Transverse colon (tissue), 4 donors: Measurements from ENCODE around the gene CACNA1G. TPM values are rescaled to one million over a fixed set of nuclear protein-coding genes. Genes with fewer than 3 reads are reported as not detected.

ENCODE experiments used
- DNase-seq: peaks from one replicate; pipeline ENCODE4 v3.0.0-alpha.2; 2019
- H3K27ac ChIP-seq, 4 donors: fragments of 200-600 bp; sonication (generic); 2 replicates each; pipeline ENCODE4 v1.5.1; 2016 to 2018; ENCODE audit warnings: inconsistent platforms in 4 of 4
- H3K27me3 ChIP-seq: fragments of 200-600 bp; sonication (generic); 2 replicates; pipeline ENCODE4 v1.5.1; 2017; ENCODE audit warnings: inconsistent platforms
- H3K36me3 ChIP-seq, 4 donors: fragments of 200-600 bp; sonication (generic); 2 replicates each; pipeline ENCODE4 v1.5.1; 2017 to 2019; ENCODE audit warnings: inconsistent platforms in 4 of 4
- H3K4me1 ChIP-seq, 4 donors: fragments of 200-600 bp; sonication (generic); 2 replicates each; pipeline ENCODE4 v1.5.1; 2017 to 2020; ENCODE audit warnings: inconsistent platforms in 4 of 4
- H3K4me3 ChIP-seq, 4 donors: fragments of 200-600 bp; sonication (generic); 1 replicate in 1 of 4; 2 replicates in 3 of 4; pipeline versions ENCODE4 v1.5.1 to v1.6.1; 2017 to 2019; ENCODE audit warnings: inconsistent platforms in 4 of 4
- H3K9me3 ChIP-seq, 2 donors: fragments of 200-600 bp; sonication (generic); 2 replicates each; pipeline ENCODE4 v1.5.1; 2017 to 2019; ENCODE audit warnings: inconsistent platforms in 2 of 2
- EP300 ChIP-seq: sonication (generic); formaldehyde crosslinking; IDR thresholded peaks from one replicate; pipeline ENCODE4 v1.6.1; 2017; ENCODE audit warnings: antibody characterized with exemption, low read depth
- POLR2A ChIP-seq: fragments of 450-650 bp; IDR thresholded peaks from one replicate; pipeline ENCODE4 v1.6.1; 2016; ENCODE audit warnings: antibody characterized with exemption, mild to moderate bottlenecking, moderate library complexity
- POLR2AphosphoS5 ChIP-seq, 3 donors: sonication (generic); formaldehyde crosslinking; IDR thresholded peaks; one replicate each; pipeline ENCODE4 v1.6.1; 2016; ENCODE audit warnings: antibody characterized with exemption in 3 of 3
- WGBS, 2 donors: methylation state at CpG; one replicate each; pipeline ENCODE4 v1.1.5; 2018; ENCODE audit warnings: low coverage in 1 of 2; 5-methylcytosine and 5-hydroxymethylcytosine counted together
- in situ Hi-C, 4 donors: fragments of 200-750 bp; cut with MboI; loops; one replicate each; pipeline versions ENCODE4 v1.15.0 to v1.15.1; 2017; ENCODE audit warnings: low sequenced_read_pairs in 3 of 4, low pct_ligation_motif_present in 1 of 4, low pct_unique_long_range_greater_than_20kb in 1 of 4
- intact Hi-C: fragments of 100-400 bp; cut with DNase I; formaldehyde crosslinking; loops from one replicate; pipeline ENCODE4 v1.15.1; 2023; ENCODE audit warnings: low total_unique reads
- total RNA-seq, 4 donors: library from RNA; depleted of rRNA; stranded (reverse); fragments of >200 nt; gene quantifications; one replicate each; pipeline ENCODE4 v1.1.0, GENCODE V29; 2016
- TF ChIP-seq, protein P1 (sequence below), 5 experiments: fragments of 200-600 bp in 3 of 5; fragments of 450-650 bp in 2 of 5; sonication (generic) in 3 of 5; IDR thresholded peaks; 1 replicate in 2 of 5; 2 replicates in 3 of 5; pipeline ENCODE4 v1.5.1; 2016 to 2017; ENCODE audit warnings: antibody characterized with exemption in 5 of 5, inconsistent platforms in 3 of 5, mild to moderate bottlenecking in 2 of 5, moderate library complexity in 1 of 5

Gene CACNA1G
- total RNA-seq, 4 donors from 2014 or later = 0.14 TPM; not detected in 3

DNA sequence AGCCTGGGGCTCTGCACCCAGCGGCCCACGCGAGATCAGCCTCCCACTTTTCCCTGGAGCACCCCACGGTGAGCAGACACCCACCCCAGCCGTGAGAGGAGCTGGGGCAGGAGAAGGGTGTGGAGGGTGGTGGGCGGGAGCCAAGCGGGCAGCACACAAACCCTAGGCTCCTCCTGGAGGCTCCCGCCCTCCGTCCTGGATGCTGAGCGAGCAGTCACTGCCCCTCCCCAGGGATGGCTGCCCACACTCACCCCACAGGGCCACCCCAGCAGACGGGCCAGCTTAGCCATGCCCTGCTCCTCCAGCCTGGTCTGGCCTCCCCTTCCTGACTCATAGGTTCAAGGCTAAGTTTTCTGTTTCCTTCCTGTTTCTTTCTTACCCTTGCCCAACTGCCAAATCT, 58.4 kb downstream of the CACNA1G start:
- H3K36me3 ChIP-seq = no peaks in the 10 kb centered on the region
- intact Hi-C loops = no loop called here
- no peak overlapping the region for H3K27ac ChIP-seq
- TF ChIP-seq EP300 = no peak
- no peak for TF ChIP-seq POLR2A
- TF ChIP-seq, protein P1, sequence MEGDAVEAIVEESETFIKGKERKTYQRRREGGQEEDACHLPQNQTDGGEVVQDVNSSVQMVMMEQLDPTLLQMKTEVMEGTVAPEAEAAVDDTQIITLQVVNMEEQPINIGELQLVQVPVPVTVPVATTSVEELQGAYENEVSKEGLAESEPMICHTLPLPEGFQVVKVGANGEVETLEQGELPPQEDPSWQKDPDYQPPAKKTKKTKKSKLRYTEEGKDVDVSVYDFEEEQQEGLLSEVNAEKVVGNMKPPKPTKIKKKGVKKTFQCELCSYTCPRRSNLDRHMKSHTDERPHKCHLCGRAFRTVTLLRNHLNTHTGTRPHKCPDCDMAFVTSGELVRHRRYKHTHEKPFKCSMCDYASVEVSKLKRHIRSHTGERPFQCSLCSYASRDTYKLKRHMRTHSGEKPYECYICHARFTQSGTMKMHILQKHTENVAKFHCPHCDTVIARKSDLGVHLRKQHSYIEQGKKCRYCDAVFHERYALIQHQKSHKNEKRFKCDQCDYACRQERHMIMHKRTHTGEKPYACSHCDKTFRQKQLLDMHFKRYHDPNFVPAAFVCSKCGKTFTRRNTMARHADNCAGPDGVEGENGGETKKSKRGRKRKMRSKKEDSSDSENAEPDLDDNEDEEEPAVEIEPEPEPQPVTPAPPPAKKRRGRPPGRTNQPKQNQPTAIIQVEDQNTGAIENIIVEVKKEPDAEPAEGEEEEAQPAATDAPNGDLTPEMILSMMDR (IDR thresholded peaks at IDR 0.05) = no peak
- TF ChIP-seq POLR2AphosphoS5 (IDR thresholded peaks at IDR 0.05) = no peak
- no peaks in the 10 kb centered on the region for H3K4me1 ChIP-seq
- no peak for DNase-seq
- no peaks in the 10 kb centered on the region for H3K9me3 ChIP-seq
- no peak overlapping the region for H3K4me3 ChIP-seq
- WGBS, 2 donors = 92 to 100% methylated on average over 1 to 11 of the region's 11 CpGs
- no peaks in the 10 kb centered on the region for H3K27me3 ChIP-seq
- in situ Hi-C loops = no loop called here

DNA sequence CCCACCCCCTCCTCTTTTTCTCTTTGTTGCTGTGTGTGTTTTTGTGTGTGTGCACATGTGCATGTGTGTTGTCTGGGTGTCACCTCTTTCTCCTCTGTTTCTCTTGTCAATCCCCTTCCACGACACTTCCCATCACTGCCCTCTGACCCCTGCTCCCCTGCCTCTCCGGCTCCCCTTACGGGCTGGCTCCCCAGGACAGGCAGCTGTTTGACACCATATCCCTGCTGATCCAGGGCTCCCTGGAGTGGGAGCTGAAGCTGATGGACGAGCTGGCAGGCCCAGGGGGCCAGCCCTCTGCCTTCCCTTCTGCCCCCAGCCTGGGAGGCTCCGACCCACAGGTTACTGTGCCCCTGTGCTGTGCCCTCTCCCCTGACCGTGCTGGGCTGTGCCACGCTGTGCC, 59.0 kb downstream of the CACNA1G start:
- intact Hi-C loops (no loop called here), in situ Hi-C loops (no loop called here)
- no peaks in the 10 kb centered on the region for H3K27me3 ChIP-seq
- WGBS, 2 donors = 80% methylated on average over 7 of the region's 7 CpGs; no CpG with 5 or more reads in 1 of the 2 donors
- DNase-seq = no peak
- no peaks in the 10 kb centered on the region for H3K36me3 ChIP-seq
- H3K4me1 ChIP-seq = no peaks in the 10 kb centered on the region
- H3K9me3 ChIP-seq = no peaks in the 10 kb centered on the region
- H3K27ac ChIP-seq = no peak overlapping the region
- H3K4me3 ChIP-seq = no peak overlapping the region
- TF ChIP-seq POLR2A (no peak), EP300 (no peak), POLR2AphosphoS5 (IDR thresholded peaks at IDR 0.05) (no peak)
- TF ChIP-seq, protein P1 (IDR thresholded peaks at IDR 0.05) = no peak

DNA sequence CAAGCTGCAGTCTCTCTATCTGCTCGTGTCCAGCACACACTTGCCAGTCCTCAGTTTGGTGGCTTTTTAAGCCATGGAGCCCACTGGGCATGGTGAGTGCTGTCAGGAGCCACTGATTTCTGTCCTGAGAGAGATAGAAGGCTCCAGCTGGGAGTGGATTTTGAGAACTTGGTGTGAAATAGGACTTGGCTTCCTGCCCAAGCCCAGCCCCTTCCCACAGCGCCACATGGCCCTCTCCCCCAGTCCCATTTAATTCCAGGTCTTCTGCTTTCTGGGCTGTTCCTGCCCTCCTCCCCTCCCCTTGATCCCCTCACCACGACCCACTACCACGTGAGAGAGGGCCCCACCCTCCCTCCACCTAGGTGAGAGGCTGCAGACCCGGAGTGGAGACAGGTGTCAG, 59.7 kb downstream of the CACNA1G start:
- intact Hi-C loops = no loop called here
- Histone ChIP-seq H3K4me3 (no peak overlapping the region), H3K27ac (no peak overlapping the region), H3K4me1 (no peaks in the 10 kb centered on the region), H3K36me3 (no peaks in the 10 kb centered on the region), H3K27me3 (no peaks in the 10 kb centered on the region), H3K9me3 (no peaks in the 10 kb centered on the region)
- WGBS, 2 donors = 68% methylated on average over 5 of the region's 5 CpGs; no CpG with 5 or more reads in 1 of the 2 donors
- in situ Hi-C loops = loop anchor here in 1 of 4 donors (10.0 kb wide), 1 partner anchor 75 kb away; the partner anchor contains the start of gene SPATA20
- TF ChIP-seq, protein P1 (IDR thresholded peaks at IDR 0.05) = no peak
- TF ChIP-seq POLR2AphosphoS5 (IDR thresholded peaks at IDR 0.05) (no peak), POLR2A (no peak), EP300 (no peak)
- no peak for DNase-seq

DNA sequence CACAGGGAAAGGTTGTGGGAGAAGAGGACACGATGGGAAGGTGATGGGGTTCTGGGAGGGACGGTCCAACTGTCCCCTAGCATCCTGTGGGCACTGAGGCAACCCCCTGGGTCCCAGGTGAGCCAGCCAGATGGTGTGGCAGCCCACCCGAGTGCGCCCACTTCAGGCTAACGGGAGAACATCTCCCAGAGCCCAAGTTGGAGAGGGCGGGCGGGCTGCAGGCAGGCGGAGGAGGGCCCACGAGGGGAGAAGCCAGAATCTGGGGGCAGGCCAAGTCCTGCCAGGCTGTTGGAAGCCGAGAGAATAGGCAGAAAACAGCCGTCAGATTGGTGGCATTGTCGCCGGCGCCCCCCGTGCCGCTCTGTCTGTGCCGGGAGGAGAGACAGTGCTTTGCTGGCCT, 60.3 kb downstream of the CACNA1G start:
- 75 to 80% methylated on average over 6 to 17 of the region's 17 CpGs for WGBS, 2 donors
- in situ Hi-C loops = loop anchor here in 1 of 4 donors (10.0 kb wide), 1 partner anchor 76 kb away; the partner anchor contains the start of gene SPATA20
- H3K36me3 ChIP-seq = no peaks in the 10 kb centered on the region
- H3K27ac ChIP-seq = no peak overlapping the region
- H3K4me3 ChIP-seq = no peak overlapping the region
- TF ChIP-seq, protein P1 (IDR thresholded peaks at IDR 0.05) = no peak
- TF ChIP-seq POLR2A (no peak), EP300 (no peak), POLR2AphosphoS5 (IDR thresholded peaks at IDR 0.05) (no peak)
- H3K9me3 ChIP-seq = no peaks in the 10 kb centered on the region
- H3K4me1 ChIP-seq = peaks cover 0 to 2% (median 0%) of the 10 kb centered on the region in 4 donors
- H3K27me3 ChIP-seq = no peaks in the 10 kb centered on the region
- intact Hi-C loops = no loop called here
- DNase-seq = no peak
